GM23338 (cell line): ENCODE measurements around the gene TMEM63C.

Experiments used
- CREB1 ChIP-seq: fragments of 250-450 bp; sonication (Bioruptor Pico); IDR thresholded peaks from 2 replicates; pipeline ENCODE4 v1.5.0; 2020; ENCODE audit warnings: low read depth, mild to moderate bottlenecking, moderate library complexity
- EZH2 ChIP-seq: fragments of 200-600 bp; sonication (generic); IDR thresholded peaks from one replicate; pipeline ENCODE4 v1.8.0; 2017; ENCODE audit warnings: antibody characterized with exemption, mild to moderate bottlenecking, low read depth; ENCODE audit not compliant: unreplicated experiment
- JUNB ChIP-seq: IDR thresholded peaks from one replicate; pipeline ENCODE4 v1.6.1; 2016; ENCODE audit warnings: antibody characterized with exemption; ENCODE audit not compliant: unreplicated experiment
- POLR2AphosphoS5 ChIP-seq: IDR thresholded peaks from 2 replicates; pipeline ENCODE4 v1.6.1; 2016; ENCODE audit warnings: antibody characterized with exemption, low read depth
- ZNF331 ChIP-seq: fragments of 250-450 bp; sonication (Bioruptor Pico); IDR thresholded peaks from 2 replicates; pipeline ENCODE4 v1.5.0; 2020; ENCODE audit warnings: low read depth, mild to moderate bottlenecking, moderate library complexity
- TF ChIP-seq, protein P1 (sequence below), 2 experiments: fragments of 200-600 bp in 1 of 2; sonication (generic) in 1 of 2; conservative IDR thresholded peaks; 2 replicates each; pipeline versions ENCODE4 v1.5.1 to v1.6.1; 2016 to 2017; ENCODE audit warnings: antibody characterized with exemption in 2 of 2, low read depth in 2 of 2, mild to moderate bottlenecking in 2 of 2, moderate library complexity in 1 of 2
- TF ChIP-seq, protein P2 (sequence below): IDR thresholded peaks from one replicate; pipeline ENCODE4 v1.6.1; 2018; ENCODE audit warnings: antibody characterized with exemption; ENCODE audit not compliant: unreplicated experiment
- TF ChIP-seq, protein P3 (sequence below): IDR thresholded peaks from 2 replicates; pipeline ENCODE4 v1.6.1; 2016; ENCODE audit warnings: antibody characterized with exemption

DNA sequence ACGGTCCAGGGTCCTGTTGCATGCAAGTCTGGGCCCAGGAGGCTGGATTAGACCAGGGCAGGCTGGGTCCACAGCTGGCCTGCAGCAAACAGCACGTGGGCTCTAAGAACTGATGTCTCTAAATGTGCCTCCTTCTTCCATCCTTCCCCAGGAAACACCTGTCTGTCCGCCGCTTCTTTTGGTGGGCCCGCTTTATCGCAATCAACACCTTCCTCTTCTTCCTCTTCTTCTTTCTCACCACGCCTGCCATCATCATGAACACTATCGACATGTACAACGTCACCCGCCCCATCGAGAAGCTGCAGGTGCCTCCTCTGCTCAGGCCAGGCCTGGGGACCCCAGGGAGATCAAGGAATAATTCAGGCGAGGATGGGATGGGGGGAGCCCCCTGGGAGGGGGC lies 61.2 kb downstream of the TMEM63C start:
- TF ChIP-seq, protein P1, sequence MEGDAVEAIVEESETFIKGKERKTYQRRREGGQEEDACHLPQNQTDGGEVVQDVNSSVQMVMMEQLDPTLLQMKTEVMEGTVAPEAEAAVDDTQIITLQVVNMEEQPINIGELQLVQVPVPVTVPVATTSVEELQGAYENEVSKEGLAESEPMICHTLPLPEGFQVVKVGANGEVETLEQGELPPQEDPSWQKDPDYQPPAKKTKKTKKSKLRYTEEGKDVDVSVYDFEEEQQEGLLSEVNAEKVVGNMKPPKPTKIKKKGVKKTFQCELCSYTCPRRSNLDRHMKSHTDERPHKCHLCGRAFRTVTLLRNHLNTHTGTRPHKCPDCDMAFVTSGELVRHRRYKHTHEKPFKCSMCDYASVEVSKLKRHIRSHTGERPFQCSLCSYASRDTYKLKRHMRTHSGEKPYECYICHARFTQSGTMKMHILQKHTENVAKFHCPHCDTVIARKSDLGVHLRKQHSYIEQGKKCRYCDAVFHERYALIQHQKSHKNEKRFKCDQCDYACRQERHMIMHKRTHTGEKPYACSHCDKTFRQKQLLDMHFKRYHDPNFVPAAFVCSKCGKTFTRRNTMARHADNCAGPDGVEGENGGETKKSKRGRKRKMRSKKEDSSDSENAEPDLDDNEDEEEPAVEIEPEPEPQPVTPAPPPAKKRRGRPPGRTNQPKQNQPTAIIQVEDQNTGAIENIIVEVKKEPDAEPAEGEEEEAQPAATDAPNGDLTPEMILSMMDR (conservative IDR thresholded peaks at IDR 0.05; ENCODE audit: low read depth in 2 of 2), result no peak
- TF ChIP-seq POLR2AphosphoS5 (no peak), CREB1 (CRISPR knock-in tag) (no peak), JUNB (no peak), EZH2 (no peak), ZNF331 (CRISPR knock-in tag) (no peak)
- TF ChIP-seq, protein P2, sequence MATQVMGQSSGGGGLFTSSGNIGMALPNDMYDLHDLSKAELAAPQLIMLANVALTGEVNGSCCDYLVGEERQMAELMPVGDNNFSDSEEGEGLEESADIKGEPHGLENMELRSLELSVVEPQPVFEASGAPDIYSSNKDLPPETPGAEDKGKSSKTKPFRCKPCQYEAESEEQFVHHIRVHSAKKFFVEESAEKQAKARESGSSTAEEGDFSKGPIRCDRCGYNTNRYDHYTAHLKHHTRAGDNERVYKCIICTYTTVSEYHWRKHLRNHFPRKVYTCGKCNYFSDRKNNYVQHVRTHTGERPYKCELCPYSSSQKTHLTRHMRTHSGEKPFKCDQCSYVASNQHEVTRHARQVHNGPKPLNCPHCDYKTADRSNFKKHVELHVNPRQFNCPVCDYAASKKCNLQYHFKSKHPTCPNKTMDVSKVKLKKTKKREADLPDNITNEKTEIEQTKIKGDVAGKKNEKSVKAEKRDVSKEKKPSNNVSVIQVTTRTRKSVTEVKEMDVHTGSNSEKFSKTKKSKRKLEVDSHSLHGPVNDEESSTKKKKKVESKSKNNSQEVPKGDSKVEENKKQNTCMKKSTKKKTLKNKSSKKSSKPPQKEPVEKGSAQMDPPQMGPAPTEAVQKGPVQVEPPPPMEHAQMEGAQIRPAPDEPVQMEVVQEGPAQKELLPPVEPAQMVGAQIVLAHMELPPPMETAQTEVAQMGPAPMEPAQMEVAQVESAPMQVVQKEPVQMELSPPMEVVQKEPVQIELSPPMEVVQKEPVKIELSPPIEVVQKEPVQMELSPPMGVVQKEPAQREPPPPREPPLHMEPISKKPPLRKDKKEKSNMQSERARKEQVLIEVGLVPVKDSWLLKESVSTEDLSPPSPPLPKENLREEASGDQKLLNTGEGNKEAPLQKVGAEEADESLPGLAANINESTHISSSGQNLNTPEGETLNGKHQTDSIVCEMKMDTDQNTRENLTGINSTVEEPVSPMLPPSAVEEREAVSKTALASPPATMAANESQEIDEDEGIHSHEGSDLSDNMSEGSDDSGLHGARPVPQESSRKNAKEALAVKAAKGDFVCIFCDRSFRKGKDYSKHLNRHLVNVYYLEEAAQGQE, result no peak
- TF ChIP-seq, protein P3, sequence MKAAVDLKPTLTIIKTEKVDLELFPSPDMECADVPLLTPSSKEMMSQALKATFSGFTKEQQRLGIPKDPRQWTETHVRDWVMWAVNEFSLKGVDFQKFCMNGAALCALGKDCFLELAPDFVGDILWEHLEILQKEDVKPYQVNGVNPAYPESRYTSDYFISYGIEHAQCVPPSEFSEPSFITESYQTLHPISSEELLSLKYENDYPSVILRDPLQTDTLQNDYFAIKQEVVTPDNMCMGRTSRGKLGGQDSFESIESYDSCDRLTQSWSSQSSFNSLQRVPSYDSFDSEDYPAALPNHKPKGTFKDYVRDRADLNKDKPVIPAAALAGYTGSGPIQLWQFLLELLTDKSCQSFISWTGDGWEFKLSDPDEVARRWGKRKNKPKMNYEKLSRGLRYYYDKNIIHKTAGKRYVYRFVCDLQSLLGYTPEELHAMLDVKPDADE, result no peak
